A549 (cell line): ENCODE data around the gene ALDH16A1. TPM values are rescaled to one million over a fixed set of nuclear protein-coding genes. Genes with fewer than 3 reads are reported as not detected.

Experiments
- ATAC-seq, 2 experiments: fragments of 200-7000 bp in 1 of 2; fragments of >200 bp in 1 of 2; cut with Nextera tagmentation in 1 of 2; cut with Tn5 transposase in 1 of 2; 3 replicates each; pipeline versions ENCODE4 v1.8.0 to v1.9.1; 2018 to 2020; ENCODE audit warnings: mild to moderate bottlenecking in 1 of 2, moderate library complexity in 1 of 2
- CTCF ChIA-PET: fragments of 300-600 bp; sonication (Branson Sonifier 250); formaldehyde crosslinking; extraction: SDS; loops from one replicate; lab custom pipeline; 2021; ENCODE audit warnings: antibody characterized with exemption, inconsistent platforms; lab: Yijun Ruan, JAX
- POLR2A ChIA-PET: fragments of 350-600 bp; formaldehyde crosslinking; extraction: SDS; loops from one replicate; lab custom pipeline; 2021; ENCODE audit warnings: antibody characterized with exemption, inconsistent platforms; lab: Yijun Ruan, JAX
- DNase-seq, 2 experiments: peaks; one replicate each; pipeline versions ENCODE4 v3.0.0 to v3.0.0-alpha.2; 2011 to 2016; ENCODE audit warnings: low read depth in 1 of 2, low spot score in 1 of 2
- FAIRE-seq: peaks from 2 replicates; lab custom pipeline; 2011; peaks lifted over from hg19 to GRCh38; lab: Jason Lieb, UNC
- H3K27ac ChIP-seq, 2 experiments: fragments of >200 bp; sonication (Bioruptor Twin); formaldehyde crosslinking; 3 replicates each; pipeline ENCODE4 v1.5.1; 2016 to 2017
- H3K4me1 ChIP-seq: fragments of >200 bp; sonication (Bioruptor Twin); formaldehyde crosslinking; 3 replicates; pipeline ENCODE4 v1.6.1; 2016
- H3K4me2 ChIP-seq: fragments of >200 bp; sonication (Bioruptor Twin); formaldehyde crosslinking; 3 replicates; pipeline ENCODE4 v1.6.1; 2016
- H3K4me3 ChIP-seq: fragments of >200 bp; sonication (Bioruptor Twin); formaldehyde crosslinking; 3 replicates; pipeline ENCODE4 v1.5.1; 2016
- H3K9me3 ChIP-seq: fragments of >200 bp; sonication (Bioruptor Twin); formaldehyde crosslinking; 3 replicates; pipeline ENCODE4 v1.6.1; 2016
- CBX8 ChIP-seq: fragments of 200-600 bp; sonication (generic); IDR thresholded peaks from 2 replicates; pipeline ENCODE4 v1.6.1; 2016
- CEBPB ChIP-seq, 2 experiments: fragments of >200 bp in 1 of 2; sonication (Bioruptor Twin) in 1 of 2; formaldehyde crosslinking in 1 of 2; IDR thresholded peaks; 2 replicates each; pipeline ENCODE4 v1.6.1; 2012 to 2016
- CHD2 ChIP-seq: fragments of 150-350 bp; IDR thresholded peaks from 2 replicates; pipeline ENCODE4 v1.6.1; 2014; ENCODE audit warnings: low read length; ENCODE audit not compliant: partially characterized antibody
- CTCF ChIP-seq: fragments of >200 bp; sonication (Bioruptor Twin); formaldehyde crosslinking; IDR thresholded peaks from 3 replicates; pipeline ENCODE4 v1.5.1; 2016
- E2F6 ChIP-seq: IDR thresholded peaks from 2 replicates; pipeline ENCODE4 v1.6.1; 2012; ENCODE audit warnings: low read depth, borderline replicate concordance
- EHMT2 ChIP-seq: fragments of 200-600 bp; sonication (generic); IDR thresholded peaks from 2 replicates; pipeline ENCODE4 v1.6.1; 2016; ENCODE audit warnings: antibody characterized with exemption, low read depth, mild to moderate bottlenecking, moderate library complexity
- ESRRA ChIP-seq: fragments of 150-350 bp; IDR thresholded peaks from 2 replicates; pipeline ENCODE4 v1.6.1; 2014; ENCODE audit warnings: mild to moderate bottlenecking, low read length, borderline replicate concordance
- FOSL2 ChIP-seq, 2 experiments: fragments of 450-650 bp in 1 of 2; fragments of >200 bp in 1 of 2; sonication (Bioruptor Twin) in 1 of 2; formaldehyde crosslinking; IDR thresholded peaks; 2 replicates each; pipeline versions ENCODE4 v1.5.0 to v1.6.1; 2016 to 2020; ENCODE audit warnings: mild to moderate bottlenecking in 1 of 2, moderate library complexity in 1 of 2
- GATA3 ChIP-seq: IDR thresholded peaks from 2 replicates; pipeline ENCODE4 v1.6.1; 2012; ENCODE audit warnings: borderline replicate concordance
- HEYL ChIP-seq: fragments of 250-450 bp; sonication (Bioruptor Pico); IDR thresholded peaks from 2 replicates; pipeline ENCODE4 v1.8.0; 2021; ENCODE audit warnings: mild to moderate bottlenecking, moderate library complexity
- HMGXB4 ChIP-seq: fragments of 250-450 bp; sonication (Bioruptor Pico); IDR thresholded peaks from 2 replicates; pipeline ENCODE4 v1.5.0; 2021; ENCODE audit warnings: mild to moderate bottlenecking, moderate library complexity, borderline replicate concordance
- JUN ChIP-seq, 2 experiments: fragments of >200 bp; sonication (Bioruptor Twin); formaldehyde crosslinking; IDR thresholded peaks; 2 replicates in 1 of 2; 3 replicates in 1 of 2; pipeline ENCODE4 v1.6.1; 2016 to 2017
- JUNB ChIP-seq: fragments of >200 bp; sonication (Bioruptor Twin); formaldehyde crosslinking; IDR thresholded peaks from 2 replicates; pipeline ENCODE4 v1.6.1; 2016
- KDM1A ChIP-seq: fragments of 200-600 bp; sonication (generic); IDR thresholded peaks from 2 replicates; pipeline ENCODE4 v1.6.1; 2016; ENCODE audit warnings: low read depth, mild to moderate bottlenecking
- KDM5A ChIP-seq: fragments of 200-600 bp; sonication (generic); IDR thresholded peaks from 2 replicates; pipeline ENCODE4 v1.6.1; 2016; ENCODE audit warnings: antibody characterized with exemption, mild to moderate bottlenecking
- MAFK ChIP-seq: fragments of 450-650 bp; IDR thresholded peaks from 2 replicates; pipeline ENCODE4 v1.6.1; 2014; ENCODE audit not compliant: partially characterized antibody
- MYC ChIP-seq: IDR thresholded peaks from 2 replicates; pipeline ENCODE4 v1.6.1; 2012; ENCODE audit warnings: mild to moderate bottlenecking, inconsistent platforms, low read length, improper control_type of control experiment, borderline replicate concordance
- NR3C1 ChIP-seq: fragments of >200 bp; sonication (Bioruptor Twin); formaldehyde crosslinking; IDR thresholded peaks from 3 replicates; pipeline ENCODE4 v1.6.1; 2017
- PHF8 ChIP-seq: fragments of 200-600 bp; sonication (generic); IDR thresholded peaks from 2 replicates; pipeline ENCODE4 v1.6.1; 2016; ENCODE audit warnings: low read depth, mild to moderate bottlenecking, antibody characterized with exemption, moderate library complexity, borderline replicate concordance
- RARB ChIP-seq: fragments of 250-450 bp; sonication (Bioruptor Pico); IDR thresholded peaks from 2 replicates; pipeline ENCODE4 v1.8.0; 2021; ENCODE audit warnings: mild to moderate bottlenecking, moderate library complexity
- RNF2 ChIP-seq: fragments of 200-600 bp; sonication (generic); IDR thresholded peaks from 2 replicates; pipeline ENCODE4 v1.6.1; 2016; ENCODE audit warnings: low read depth, mild to moderate bottlenecking, antibody characterized with exemption, moderate library complexity, borderline replicate concordance
- ZC3H11A ChIP-seq: fragments of 450-650 bp; IDR thresholded peaks from 2 replicates; pipeline ENCODE4 v1.6.1; 2014; ENCODE audit warnings: antibody characterized with exemption, mild to moderate bottlenecking
- ZNF302 ChIP-seq: fragments of 250-450 bp; sonication (Bioruptor Pico); IDR thresholded peaks from 2 replicates; pipeline ENCODE4 v1.9.0; 2021; ENCODE audit warnings: inconsistent platforms, mild to moderate bottlenecking, moderate library complexity
- WGBS: methylation state at CpG from one replicate; pipeline ENCODE4 v1.1.6; 2017; ENCODE audit errors: missing lambda C conversion rate; 5-methylcytosine and 5-hydroxymethylcytosine counted together
- polyA plus RNA-seq, 4 experiments: library from polyadenylated mRNA; depleted of rRNA in 3 of 4; stranded (reverse); fragments of >200 nt; fragmentation: RNase III in 1 of 4; extraction: RNeasy Plus Mini Kit Qiagen cat#74134 plus additional on column Dnase treatment in 1 of 4; gene quantifications; 2 replicates in 3 of 4; 3 replicates in 1 of 4; pipeline ENCODE4 v1.2.3, GENCODE V29; 2011 to 2017

Gene ALDH16A1
- polyA plus RNA-seq, 2 of the 4 experiments (the other 2 are of a cell fraction): 10.2 to 23.0 TPM

GRCh38 chr19:49408816-49409440 is 44.1 kb upstream of the ALDH16A1 start:
- no peak for DNase-seq

GRCh38 chr19:49409441-49410029 is 43.5 kb upstream of the ALDH16A1 start:
- no peak overlapping the region for H3K27ac ChIP-seq
- ATAC-seq: no peak
- CTCF ChIA-PET: interaction anchor here (0.8 to 6.8 kb wide), 9 partner anchors 8 to 312 kb away, joined by 3 to 58 read pairs (median 3); partner anchors contain the start of gene PTH2
- H3K4me3 ChIP-seq: no peak overlapping the region
- no peak overlapping the region for H3K4me2 ChIP-seq
- no peak for TF ChIP-seq CTCF
- TF ChIP-seq GATA3: no peak
- TF ChIP-seq MYC: no peak
- TF ChIP-seq ZNF302: no peak
- TF ChIP-seq ZC3H11A: no peak
- no peak for TF ChIP-seq JUN (IDR thresholded peaks at IDR 0.05)
- TF ChIP-seq FOSL2 (IDR thresholded peaks at IDR 0.05): no peak
- no peak for TF ChIP-seq FOSL2 (CRISPR knock-in tag; IDR thresholded peaks at IDR 0.05)
- TF ChIP-seq JUNB: no peak
- TF ChIP-seq HEYL (CRISPR knock-in tag): no peak
- no peak for TF ChIP-seq E2F6
- TF ChIP-seq EHMT2: no peak
- no peak for TF ChIP-seq HMGXB4 (CRISPR knock-in tag)
- TF ChIP-seq ESRRA: no peak
- TF ChIP-seq CEBPB (IDR thresholded peaks at IDR 0.05): no peak
- TF ChIP-seq KDM1A: no peak
- no peak for TF ChIP-seq CBX8
- TF ChIP-seq RARB (CRISPR knock-in tag): no peak
- no peak for TF ChIP-seq PHF8
- TF ChIP-seq NR3C1: no peak
- TF ChIP-seq, all 56 proteins: peak for 0
- 88% methylated on average over 5 of the region's 5 CpGs for WGBS
- Histone ChIP-seq H3K9me3 (no peaks in the 10 kb centered on the region), H3K4me1 (no peaks in the 10 kb centered on the region)
- DNase-seq: no peak
- FAIRE-seq: no peak
- POLR2A ChIA-PET: no interaction called here

More at GRCh38 chr19:49408816-49409440, 44.1 kb upstream of the ALDH16A1 start:
- Histone ChIP-seq H3K4me2 (no peak overlapping the region), H3K27ac (no peak overlapping the region), H3K4me3 (no peak overlapping the region), H3K9me3 (no peaks in the 10 kb centered on the region), H3K4me1 (no peaks in the 10 kb centered on the region)
- FAIRE-seq (no peak), ATAC-seq (no peak)
- ChIA-PET CTCF (interaction anchor here (0.9 to 6.8 kb wide), 6 partner anchors 7 to 27 kb away, joined by 3 to 58 read pairs (median 6); partner anchors contain the start of gene PTH2), POLR2A (no interaction called here)
- 50% methylated on average over 8 of the region's 8 CpGs for WGBS
- TF ChIP-seq MAFK: no peak
- TF ChIP-seq CHD2: no peak
- no peak for TF ChIP-seq RNF2
- TF ChIP-seq ZNF302: no peak
- TF ChIP-seq CEBPB (IDR thresholded peaks at IDR 0.05): no peak
- no peak for TF ChIP-seq KDM5A
